ENCODE measurements around the gene DNAJC21. TPM values are rescaled to one million over a fixed set of nuclear protein-coding genes. Genes with fewer than 3 reads are reported as not detected.

The DNAJC21 gene
- polyA plus RNA-seq, 2 of the 4 experiments (the other 2 are of a cell fraction), result 31.1 to 36.5 TPM

DNA sequence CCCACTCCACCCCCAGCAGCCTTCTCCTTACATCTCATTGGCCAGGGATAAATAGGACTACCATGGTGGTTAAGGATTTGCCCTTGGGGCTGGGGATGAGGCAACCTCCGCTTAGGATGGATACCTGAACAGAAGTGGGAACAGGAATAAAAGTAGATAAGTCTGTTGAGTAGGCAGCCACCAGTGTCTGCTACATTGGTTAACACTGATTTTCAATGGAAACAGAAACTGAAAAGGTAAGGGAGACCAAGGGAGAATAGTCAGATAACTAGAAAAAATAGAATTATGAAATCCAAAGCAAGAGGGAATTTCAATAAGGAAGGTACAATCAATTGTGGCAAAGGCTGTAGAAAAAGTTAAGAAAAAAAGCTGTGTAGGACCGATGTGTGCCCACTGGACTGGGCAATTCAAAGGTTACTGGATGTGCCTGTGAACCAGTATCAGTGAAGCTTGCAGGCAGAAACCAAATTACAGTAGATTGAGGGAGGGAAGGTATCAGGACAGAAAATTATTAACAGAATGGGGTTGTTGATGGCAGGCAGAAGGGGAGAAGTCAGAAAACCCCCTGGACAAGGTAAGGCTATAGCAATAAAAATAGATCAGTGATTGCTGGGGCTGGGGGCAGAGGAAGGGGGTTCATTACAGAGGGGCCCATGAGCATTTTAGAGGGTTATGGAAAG lies 48.7 kb downstream of the DNAJC21 start:
- no peak overlapping the region for H3K27ac ChIP-seq
- 27% methylated on average over 2 of the region's 2 CpGs for WGBS (ENCODE audit: missing lambda C conversion rate)
- ChIA-PET CTCF (interaction anchor here (2.1 to 4.5 kb wide), 2 partner anchors 20 to 24 kb away, joined by 8 to 25 read pairs; no protein-coding TSS in a partner anchor), POLR2A (no interaction called here)
- no peaks in the 10 kb centered on the region for H3K4me1 ChIP-seq
- ATAC-seq (no peak), DNase-seq (ENCODE audit: low read depth in 1 of 2, low spot score in 1 of 2) (no peak), FAIRE-seq (no peak)
- H3K9me3 ChIP-seq, result no peaks in the 10 kb centered on the region
- H3K4me2 ChIP-seq, result no peak overlapping the region
- no peak for TF ChIP-seq SREBF2 (IDR thresholded peaks at IDR 0.05)
- H3K4me3 ChIP-seq, result no peak overlapping the region

DNA sequence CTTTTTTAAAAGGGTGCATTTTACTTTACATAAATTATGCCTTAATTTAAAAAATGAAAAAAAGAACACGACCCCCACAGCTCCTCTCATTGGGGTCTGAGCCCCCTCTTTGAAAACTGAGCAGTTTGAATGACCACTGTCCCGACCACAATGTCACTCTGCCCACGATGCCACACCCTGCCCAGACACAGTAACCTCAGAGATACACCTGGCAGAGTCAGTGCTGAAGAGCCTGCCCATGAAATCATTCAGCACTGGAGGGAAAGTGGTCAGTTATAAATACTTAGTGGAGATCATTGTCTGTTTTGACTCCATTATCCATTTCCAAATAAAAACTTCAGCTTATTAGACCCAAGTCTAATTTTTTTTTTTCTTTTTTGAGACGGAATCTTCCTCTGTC lies 49.3 kb downstream of the DNAJC21 start:
- WGBS (ENCODE audit: missing lambda C conversion rate), result 26% methylated on average over 4 of the region's 4 CpGs
- no peaks in the 10 kb centered on the region for H3K9me3 ChIP-seq
- FAIRE-seq, result no peak
- ChIA-PET POLR2A (no interaction called here), CTCF (interaction anchor here (4.5 kb wide), 1 partner anchor 24 kb away, joined by 25 read pairs; no protein-coding TSS in a partner anchor)
- H3K4me1 ChIP-seq, result no peaks in the 10 kb centered on the region
- no peak for DNase-seq (ENCODE audit: low read depth in 1 of 2, low spot score in 1 of 2)
- no peak overlapping the region for H3K4me2 ChIP-seq
- TF ChIP-seq MYC (IDR thresholded peaks at IDR 0.05; ENCODE audit: borderline replicate concordance, low read length), result no peak
- TF ChIP-seq TFCP2L1 (CRISPR knock-in tag; IDR thresholded peaks at IDR 0.05), result no peak
- TF ChIP-seq EHF (CRISPR knock-in tag; IDR thresholded peaks at IDR 0.05), result no peak
- TF ChIP-seq SMC3 (IDR thresholded peaks at IDR 0.05), result no peak
- TF ChIP-seq SREBF2 (IDR thresholded peaks at IDR 0.05), result no peak
- no peak for TF ChIP-seq CHD4 (IDR thresholded peaks at IDR 0.05; ENCODE audit: borderline replicate concordance)
- no peak for TF ChIP-seq EP300 (IDR thresholded peaks at IDR 0.05)
- no peak for TF ChIP-seq CHD2 (IDR thresholded peaks at IDR 0.05; ENCODE audit: low read length, partially characterized antibody)
- no peak overlapping the region for H3K27ac ChIP-seq
- ATAC-seq, result no peak
- H3K4me3 ChIP-seq, result no peak overlapping the region

DNA sequence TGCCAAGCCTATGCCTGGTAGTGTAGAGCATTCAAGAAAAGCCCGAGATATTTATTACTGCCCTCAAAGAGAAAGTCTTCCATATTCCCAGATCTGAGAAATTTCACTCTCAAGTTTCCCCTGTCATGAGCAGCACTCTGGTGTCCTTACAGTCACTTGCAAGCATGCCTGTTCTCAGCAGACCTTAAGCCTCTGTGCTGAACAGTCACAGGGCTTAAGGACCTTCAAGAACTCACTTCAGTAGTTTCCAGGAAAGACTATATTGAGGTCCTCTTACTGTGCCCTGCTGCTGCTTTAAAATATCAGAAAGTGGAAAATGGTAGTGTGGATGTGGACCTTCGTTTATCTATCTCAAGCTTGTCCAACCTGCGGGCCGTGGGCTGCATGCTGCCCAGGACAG lies 53.5 kb downstream of the DNAJC21 start:
- Histone ChIP-seq H3K4me2 (no peak overlapping the region), H3K27ac (no peak overlapping the region), H3K9me3 (peaks cover 23% of the 10 kb centered on the region), H3K4me3 (no peak overlapping the region), H3K4me1 (no peaks in the 10 kb centered on the region)
- POLR2A ChIA-PET, result no interaction called here
- FAIRE-seq (no peak), DNase-seq (ENCODE audit: low read depth in 1 of 2, low spot score in 1 of 2) (no peak), ATAC-seq (peak in 1 of 2 experiments; percentile 42; a peak in 4 of 6 replicates)
- CTCF ChIA-PET, result no interaction called here
- WGBS (ENCODE audit: missing lambda C conversion rate), result 6% methylated on average over 4 of the region's 4 CpGs
- TF ChIP-seq, protein P1, sequence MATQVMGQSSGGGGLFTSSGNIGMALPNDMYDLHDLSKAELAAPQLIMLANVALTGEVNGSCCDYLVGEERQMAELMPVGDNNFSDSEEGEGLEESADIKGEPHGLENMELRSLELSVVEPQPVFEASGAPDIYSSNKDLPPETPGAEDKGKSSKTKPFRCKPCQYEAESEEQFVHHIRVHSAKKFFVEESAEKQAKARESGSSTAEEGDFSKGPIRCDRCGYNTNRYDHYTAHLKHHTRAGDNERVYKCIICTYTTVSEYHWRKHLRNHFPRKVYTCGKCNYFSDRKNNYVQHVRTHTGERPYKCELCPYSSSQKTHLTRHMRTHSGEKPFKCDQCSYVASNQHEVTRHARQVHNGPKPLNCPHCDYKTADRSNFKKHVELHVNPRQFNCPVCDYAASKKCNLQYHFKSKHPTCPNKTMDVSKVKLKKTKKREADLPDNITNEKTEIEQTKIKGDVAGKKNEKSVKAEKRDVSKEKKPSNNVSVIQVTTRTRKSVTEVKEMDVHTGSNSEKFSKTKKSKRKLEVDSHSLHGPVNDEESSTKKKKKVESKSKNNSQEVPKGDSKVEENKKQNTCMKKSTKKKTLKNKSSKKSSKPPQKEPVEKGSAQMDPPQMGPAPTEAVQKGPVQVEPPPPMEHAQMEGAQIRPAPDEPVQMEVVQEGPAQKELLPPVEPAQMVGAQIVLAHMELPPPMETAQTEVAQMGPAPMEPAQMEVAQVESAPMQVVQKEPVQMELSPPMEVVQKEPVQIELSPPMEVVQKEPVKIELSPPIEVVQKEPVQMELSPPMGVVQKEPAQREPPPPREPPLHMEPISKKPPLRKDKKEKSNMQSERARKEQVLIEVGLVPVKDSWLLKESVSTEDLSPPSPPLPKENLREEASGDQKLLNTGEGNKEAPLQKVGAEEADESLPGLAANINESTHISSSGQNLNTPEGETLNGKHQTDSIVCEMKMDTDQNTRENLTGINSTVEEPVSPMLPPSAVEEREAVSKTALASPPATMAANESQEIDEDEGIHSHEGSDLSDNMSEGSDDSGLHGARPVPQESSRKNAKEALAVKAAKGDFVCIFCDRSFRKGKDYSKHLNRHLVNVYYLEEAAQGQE (IDR thresholded peaks at IDR 0.05), result no peak
- TF ChIP-seq JUN (IDR thresholded peaks at IDR 0.05), result no peak
- TF ChIP-seq, protein P2, sequence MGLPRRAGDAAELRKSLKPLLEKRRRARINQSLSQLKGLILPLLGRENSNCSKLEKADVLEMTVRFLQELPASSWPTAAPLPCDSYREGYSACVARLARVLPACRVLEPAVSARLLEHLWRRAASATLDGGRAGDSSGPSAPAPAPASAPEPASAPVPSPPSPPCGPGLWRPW (IDR thresholded peaks at IDR 0.05), result no peak
- TF ChIP-seq NPAS2 (CRISPR knock-in tag; IDR thresholded peaks at IDR 0.05; ENCODE audit: borderline replicate concordance), result no peak
- no peak for TF ChIP-seq FOSB (CRISPR knock-in tag; IDR thresholded peaks at IDR 0.05)
- no peak for TF ChIP-seq CHD2 (IDR thresholded peaks at IDR 0.05; ENCODE audit: low read length, partially characterized antibody)
- TF ChIP-seq ZC3H11A (IDR thresholded peaks at IDR 0.05), result no peak
- no peak for TF ChIP-seq HOXA7 (CRISPR knock-in tag; IDR thresholded peaks at IDR 0.05)

DNA sequence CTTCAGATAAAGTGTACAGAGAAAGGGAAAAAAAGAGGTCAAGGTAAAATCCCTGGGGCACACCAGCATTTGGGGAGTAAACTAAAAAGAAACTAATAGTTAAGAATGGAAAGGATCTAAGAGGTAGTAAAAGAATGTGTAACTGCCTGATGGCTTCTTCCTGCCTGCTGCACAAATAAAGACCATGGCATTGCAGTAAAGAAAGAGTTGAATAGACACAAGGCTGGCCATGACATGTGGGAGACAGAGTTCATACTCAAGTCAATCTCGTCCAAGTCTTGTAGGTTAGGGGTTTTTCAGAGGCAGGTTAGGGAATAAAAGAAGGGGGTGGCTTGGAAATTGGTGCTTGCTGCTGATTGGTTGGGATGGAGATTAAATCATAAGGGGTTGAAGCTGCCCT lies 57.6 kb downstream of the DNAJC21 start:
- H3K27ac ChIP-seq, result no peak overlapping the region
- ATAC-seq, result no peak
- no peak overlapping the region for H3K4me3 ChIP-seq

More for the DNA sequence above, 57.6 kb downstream of the DNAJC21 start:
- WGBS (ENCODE audit: missing lambda C conversion rate), result 7% methylated on average over 1 of the region's 1 CpG
- no peak for FAIRE-seq
- POLR2A ChIA-PET, result no interaction called here
- TF ChIP-seq FOSL2 (IDR thresholded peaks at IDR 0.05) (no peak), FOSL2 (CRISPR knock-in tag; IDR thresholded peaks at IDR 0.05) (no peak), CHD4 (IDR thresholded peaks at IDR 0.05; ENCODE audit: borderline replicate concordance) (no peak)
- Histone ChIP-seq H3K4me2 (no peak overlapping the region), H3K9me3 (peaks cover 23% of the 10 kb centered on the region), H3K4me1 (no peaks in the 10 kb centered on the region)
- CTCF ChIA-PET, result interaction anchor here (2.0 kb wide), 1 partner anchor 16 kb away, joined by 5 read pairs; no protein-coding TSS in a partner anchor
- DNase-seq (ENCODE audit: low read depth in 1 of 2, low spot score in 1 of 2), result no peak
